SK-N-SH (cell line): ENCODE measurements around the gene MTA3. TPM values are rescaled to one million over a fixed set of nuclear protein-coding genes. Genes with fewer than 3 reads are reported as not detected.
"Not testable (repeated sequence)": the region's sequence is repeated elsewhere in the genome, so short reads cannot be mapped to it uniquely, and the experiment has no call there.

Source experiments
- CTCF ChIA-PET: fragments of 300-600, 350-600 bp; formaldehyde crosslinking; extraction: SDS; loops from one replicate; lab custom pipeline; 2021; lab: Yijun Ruan, JAX
- POLR2A ChIA-PET: fragments of 350-600 bp; sonication (Branson Sonifier 250); formaldehyde crosslinking; extraction: SDS; loops from one replicate; lab custom pipeline; 2020; ENCODE audit warnings: antibody characterized with exemption, inconsistent platforms; lab: Yijun Ruan, JAX
- DNase-seq: peaks from one replicate; pipeline ENCODE4 v3.0.0; 2012
- H2AFZ ChIP-seq: fragments of 200-600 bp; sonication (generic); 2 replicates; pipeline ENCODE4 v1.8.1; 2016; ENCODE audit warnings: antibody characterized with exemption, mild to moderate bottlenecking, low read depth
- H3F3A ChIP-seq: fragments of 200-600 bp; sonication (generic); replicated peaks from 2 replicates; pipeline ENCODE3; 2016; ENCODE audit warnings: antibody characterized with exemption, mild to moderate bottlenecking; ENCODE audit not compliant: insufficient read depth
- H3K27ac ChIP-seq, 2 experiments: fragments of 200-500 bp in 1 of 2; fragments of 200-600 bp in 1 of 2; sonication (Bioruptor generic) in 1 of 2; sonication (generic), shearing (Covaris generic) in 1 of 2; 2 replicates each; pipeline versions ENCODE4 v1.5.1 to v1.6.1; 2014 to 2016; ENCODE audit warnings: low read depth in 2 of 2, inconsistent platforms in 1 of 2, low read length in 1 of 2, mild to moderate bottlenecking in 1 of 2, mixed read lengths in 1 of 2
- H3K27me3 ChIP-seq: fragments of 200-600 bp; sonication (generic), shearing (Covaris generic); 2 replicates; pipeline ENCODE4 v1.6.1; 2016; ENCODE audit warnings: mixed run types; ENCODE audit not compliant: insufficient read depth
- H3K36me3 ChIP-seq, 2 experiments: fragments of 200-500 bp in 1 of 2; fragments of 200-600 bp in 1 of 2; sonication (Bioruptor generic) in 1 of 2; sonication (generic) in 1 of 2; replicated peaks in 1 of 2; 2 replicates each; pipeline versions ENCODE3 to v1.5.1; 2014 to 2016; ENCODE audit warnings: low read length in 1 of 2, mild to moderate bottlenecking in 1 of 2; ENCODE audit not compliant: insufficient read depth in 2 of 2, control insufficient read depth in 1 of 2
- H3K4me1 ChIP-seq, 2 experiments: fragments of 200-500 bp in 1 of 2; fragments of 200-600 bp in 1 of 2; sonication (Bioruptor generic) in 1 of 2; sonication (generic), shearing (Covaris generic) in 1 of 2; 2 replicates each; pipeline versions ENCODE4 v1.5.1 to v1.6.1; 2014 to 2016; ENCODE audit warnings: low read depth in 1 of 2, low read length in 1 of 2, mixed run types in 1 of 2; ENCODE audit not compliant: insufficient read depth in 2 of 2, control insufficient read depth in 1 of 2
- H3K4me2 ChIP-seq: fragments of 200-600 bp; sonication (generic), shearing (Covaris generic); 2 replicates; pipeline ENCODE4 v1.6.1; 2017; ENCODE audit warnings: mixed run types
- H3K4me3 ChIP-seq, 2 experiments: fragments of 200-500 bp in 1 of 2; fragments of 200-600 bp in 1 of 2; sonication (Bioruptor generic) in 1 of 2; sonication (generic), shearing (Covaris generic) in 1 of 2; 2 replicates each; pipeline versions ENCODE4 v1.5.1 to v1.8.1; 2014 to 2016; ENCODE audit warnings: low read depth in 2 of 2, inconsistent platforms in 1 of 2, low read length in 1 of 2, mild to moderate bottlenecking in 1 of 2, mixed read lengths in 1 of 2, moderate library complexity in 1 of 2
- H3K79me2 ChIP-seq: fragments of 200-600 bp; sonication (generic); 2 replicates; pipeline ENCODE4 v1.8.1; 2017; ENCODE audit warnings: mild to moderate bottlenecking; ENCODE audit not compliant: insufficient read depth
- H3K9ac ChIP-seq: fragments of 200-600 bp; sonication (generic); 2 replicates; pipeline ENCODE4 v1.6.1; 2017; ENCODE audit warnings: mixed run types
- H3K9me2 ChIP-seq: fragments of 200-600 bp; sonication (generic); 2 replicates; pipeline ENCODE4 v1.6.1; 2017; ENCODE audit warnings: mixed run types
- H3K9me3 ChIP-seq: fragments of 200-600 bp; sonication (generic); 2 replicates; pipeline ENCODE4 v1.6.1; 2017; ENCODE audit warnings: mixed run types, mild to moderate bottlenecking, moderate library complexity
- H4K20me1 ChIP-seq: fragments of 200-600 bp; sonication (generic); 2 replicates; pipeline ENCODE4 v1.6.1; 2017; ENCODE audit warnings: mild to moderate bottlenecking, mixed run types; ENCODE audit not compliant: insufficient read depth
- EP300 ChIP-seq, 2 experiments: IDR thresholded peaks; 2 replicates each; pipeline versions ENCODE4 v1.4.0 to v1.6.1; 2012; ENCODE audit warnings: borderline replicate concordance in 1 of 2, low read depth in 1 of 2, low read length in 1 of 2
- GABPA ChIP-seq: IDR thresholded peaks from 2 replicates; pipeline ENCODE4 v1.4.0; 2012; ENCODE audit warnings: low read depth, mild to moderate bottlenecking
- IRF3 ChIP-seq: fragments of 150-350 bp; IDR thresholded peaks from 2 replicates; pipeline ENCODE4 v1.6.1; 2016; ENCODE audit warnings: mild to moderate bottlenecking, low read depth, low read length
- JUND ChIP-seq: IDR thresholded peaks from 2 replicates; pipeline ENCODE4 v1.4.0; 2012
- MAX ChIP-seq: IDR thresholded peaks from 2 replicates; pipeline ENCODE4 v1.4.0; 2012; ENCODE audit warnings: low read depth
- MXI1 ChIP-seq: IDR thresholded peaks from 2 replicates; pipeline ENCODE4 v1.6.1; 2012; ENCODE audit warnings: mild to moderate bottlenecking, low read depth, low read length, improper control_type of control experiment
- POLR2AphosphoS5 ChIP-seq: IDR thresholded peaks from 2 replicates; pipeline ENCODE4 v1.6.1; 2012; ENCODE audit warnings: low read depth, low read length
- RCOR1 ChIP-seq: fragments of 150-350 bp; IDR thresholded peaks from 2 replicates; pipeline ENCODE4 v1.6.1; 2017; ENCODE audit warnings: antibody characterized with exemption, low read length
- SMC3 ChIP-seq: IDR thresholded peaks from 2 replicates; pipeline ENCODE4 v1.6.1; 2012; ENCODE audit warnings: low read depth, low read length, improper control_type of control experiment
- TAF1 ChIP-seq: IDR thresholded peaks from 2 replicates; pipeline ENCODE4 v1.6.1; 2012; ENCODE audit warnings: low read depth, mild to moderate bottlenecking, low read length, moderate library complexity, borderline replicate concordance
- USF1 ChIP-seq: IDR thresholded peaks from 2 replicates; pipeline ENCODE4 v1.4.0; 2012; ENCODE audit warnings: low read depth, borderline replicate concordance
- USF2 ChIP-seq: fragments of 150-350 bp; IDR thresholded peaks from 2 replicates; pipeline ENCODE4 v1.6.1; 2017; ENCODE audit warnings: antibody characterized with exemption, low read length, low read depth, borderline replicate concordance
- ZBTB33 ChIP-seq: IDR thresholded peaks from 2 replicates; pipeline ENCODE4 v1.4.0; 2012; ENCODE audit warnings: low read depth, borderline replicate concordance
- WGBS: methylation state at CpG from one replicate; pipeline ENCODE4 v1.1.6; 2017; ENCODE audit warnings: low lambda C conversion rate; 5-methylcytosine and 5-hydroxymethylcytosine counted together
- polyA plus RNA-seq, 3 experiments: library from polyadenylated mRNA; depleted of rRNA; stranded (reverse); fragments of >200 nt; gene quantifications; 2 replicates each; pipeline ENCODE4 v1.2.3, GENCODE V29; 2012

Gene MTA3
- polyA plus RNA-seq, 1 of the 3 experiments (the other 2 are of a cell fraction): 30.8 TPM

GRCh38 chr2:42621626-42622025 lies 53.2 kb downstream of the MTA3 start:
- peaks cover 40% of the 10 kb centered on the region for H3F3A ChIP-seq

GRCh38 chr2:42622943-42623676 lies 54.7 kb downstream of the MTA3 start:
- no peak overlapping the region for H3K4me3 ChIP-seq
- peaks cover 2 to 13% of the 10 kb centered on the region in 2 experiments for H3K36me3 ChIP-seq
- H4K20me1 ChIP-seq: peaks cover 4% of the 10 kb centered on the region; the same call in 1 of the 2 replicates
- no peak overlapping the region for H3K9ac ChIP-seq
- no peaks in the 10 kb centered on the region for H3K9me2 ChIP-seq
- no peak overlapping the region for H2AFZ ChIP-seq
- no peaks in the 10 kb centered on the region for H3K27me3 ChIP-seq
- no peak overlapping the region for H3K4me2 ChIP-seq
- CTCF ChIA-PET: interaction anchor here (1.0 kb wide), 1 partner anchor 40 kb away, joined by 3 read pairs; no protein-coding TSS in a partner anchor
- no peak for TF ChIP-seq USF1
- WGBS: 80% methylated on average over 5 of the region's 5 CpGs
- H3K9me3 ChIP-seq: no peaks in the 10 kb centered on the region
- no peaks in the 10 kb centered on the region; the same call in 1 of the 2 replicates for H3K79me2 ChIP-seq
- DNase-seq: no peak
- no peak overlapping the region for H3K27ac ChIP-seq
- peaks cover 0 to 14% of the 10 kb centered on the region in 2 experiments; a peak in 2 of 4 replicates for H3K4me1 ChIP-seq
- H3F3A ChIP-seq: peaks cover 26% of the 10 kb centered on the region
- POLR2A ChIA-PET: no interaction called here

More at GRCh38 chr2:42621626-42622025, 53.2 kb downstream of the MTA3 start:
- Histone ChIP-seq H3K36me3 (peaks cover 2 to 13% of the 10 kb centered on the region in 2 experiments), H3K4me1 (peaks cover 0 to 20% of the 10 kb centered on the region in 2 experiments; a peak in 2 of 4 replicates)
- H3K9me2 ChIP-seq, H2AFZ ChIP-seq, H3K27ac ChIP-seq, H3K4me2 ChIP-seq, CTCF ChIA-PET, H3K27me3 ChIP-seq, H3K4me3 ChIP-seq, H3K79me2 ChIP-seq, H3K9me3 ChIP-seq, DNase-seq, H3K9ac ChIP-seq, POLR2A ChIA-PET, H4K20me1 ChIP-seq: not testable (repeated sequence)
- WGBS: 87% methylated on average over 11 of the region's 26 CpGs

- H3K9me2 ChIP-seq: no peaks in the 10 kb centered on the region
- H3F3A ChIP-seq: peaks cover 17% of the 10 kb centered on the region
- no peak overlapping the region for H3K9ac ChIP-seq
- peaks cover 4% of the 10 kb centered on the region; the same call in 1 of the 2 replicates for H4K20me1 ChIP-seq
- ChIA-PET POLR2A (no interaction called here), CTCF (no interaction called here)
- no peak overlapping the region for H3K4me2 ChIP-seq
- no peaks in the 10 kb centered on the region; the same call in 1 of the 2 replicates for H3K79me2 ChIP-seq
- H3K27me3 ChIP-seq: no peaks in the 10 kb centered on the region
- no peak for DNase-seq
- peaks cover 2 to 13% of the 10 kb centered on the region in 2 experiments for H3K36me3 ChIP-seq
- peaks cover 0 to 6% of the 10 kb centered on the region in 2 experiments; a peak in 1 of 4 replicates for H3K4me1 ChIP-seq
- H3K4me3 ChIP-seq: no peak overlapping the region
- WGBS: 93% methylated on average over 2 of the region's 2 CpGs
- H3K9me3 ChIP-seq: no peaks in the 10 kb centered on the region
- no peak overlapping the region for H2AFZ ChIP-seq
- H3K27ac ChIP-seq: no peak overlapping the region
- TF ChIP-seq TAF1 (no peak), MXI1 (no peak), POLR2AphosphoS5 (no peak), ZBTB33 (no peak), JUND (no peak), IRF3 (no peak), MAX (no peak), RCOR1 (no peak), GABPA (no peak), USF2 (no peak), USF1 (no peak), SMC3 (no peak), EP300 (IDR thresholded peaks at IDR 0.05; ENCODE audit: borderline replicate concordance in 1 of 2, low read depth in 1 of 2, low read length in 1 of 2) (no peak)
These were observed 55.6 kb downstream of the MTA3 start for GRCh38 chr2:42624047-42624446.
